ENCODE data around the gene RASL11B.

The RASL11B gene

GRCh38 chr4:52910115-52910514 lies 48.0 kb downstream of the RASL11B start:
- no peak for DNase-seq (ENCODE audit: low read depth)
- TF ChIP-seq CTCF (conservative IDR thresholded peaks at IDR 0.05; ENCODE audit: low read length), result no peak; the same call in 1 of the 2 replicates

GRCh38 chr4:52911684-52912294 lies 49.7 kb downstream of the RASL11B start:
- DNase-seq (ENCODE audit: low read depth), result peak; percentile 74
- TF ChIP-seq CTCF (conservative IDR thresholded peaks at IDR 0.05; ENCODE audit: low read length), result peak; percentile 74
- H3K4me3 ChIP-seq (ENCODE audit: low read length), result no peak overlapping the region

More at GRCh38 chr4:52910115-52910514, 48.0 kb downstream of the RASL11B start:
- H3K4me3 ChIP-seq (ENCODE audit: low read length), result no peak overlapping the region

- DNase-seq (ENCODE audit: low read depth), result peak; percentile 79
Observed at GRCh38 chr4:52912608-52913007, 50.5 kb downstream of the RASL11B start.

GRCh38 chr4:52914051-52914605 lies 52.0 kb downstream of the RASL11B start:
- H3K4me3 ChIP-seq (ENCODE audit: low read length), result no peak overlapping the region
- DNase-seq (ENCODE audit: low read depth), result peak; percentile 80
- TF ChIP-seq CTCF (conservative IDR thresholded peaks at IDR 0.05; ENCODE audit: low read length), result no peak

More at GRCh38 chr4:52912608-52913007, 50.5 kb downstream of the RASL11B start:
- TF ChIP-seq CTCF (conservative IDR thresholded peaks at IDR 0.05; ENCODE audit: low read length), result no peak
- H3K4me3 ChIP-seq (ENCODE audit: low read length), result no peak overlapping the region

GRCh38 chr4:52915191-52915590 lies 53.1 kb downstream of the RASL11B start:
- H3K4me3 ChIP-seq (ENCODE audit: low read length), result no peak overlapping the region
- no peak for TF ChIP-seq CTCF (conservative IDR thresholded peaks at IDR 0.05; ENCODE audit: low read length)
- DNase-seq (ENCODE audit: low read depth), result no peak

- H3K4me3 ChIP-seq (ENCODE audit: low read length), result no peak overlapping the region
- DNase-seq (ENCODE audit: low read depth), result no peak
- TF ChIP-seq CTCF (conservative IDR thresholded peaks at IDR 0.05; ENCODE audit: low read length), result no peak
Observed at GRCh38 chr4:52915730-52916300, 53.7 kb downstream of the RASL11B start.

All from AG10803 (cell line).